Measurements from ENCODE around the gene PARL.

PARL gene

GRCh38 chr3:183825456-183826161 is 59.1 kb downstream of the PARL start, which contains the start of gene MAP6D1:
Gene MAP6D1 (minus strand): TSS chr3:183825577. CDS start chr3:183825547, 30 bp downstream.
- 0 out of 2 replicates have a peak within 1 kb of the TSS, but pooled peaks have one; percentile 10 for H3K27ac ChIP-seq

GRCh38 chr3:183824761-183825455 is 59.8 kb downstream of the PARL start:
- no peak for TF ChIP-seq ZFX (IDR thresholded peaks at IDR 0.05; ENCODE audit: borderline replicate concordance)
- no peak for TF ChIP-seq CTCF (IDR thresholded peaks at IDR 0.05)
- H3K27ac ChIP-seq, result no peak overlapping the region

More at GRCh38 chr3:183825456-183826161, 59.1 kb downstream of the PARL start, which contains the start of gene MAP6D1:
- peak; percentile 60 for TF ChIP-seq CTCF (IDR thresholded peaks at IDR 0.05)
- TF ChIP-seq ZFX (IDR thresholded peaks at IDR 0.05; ENCODE audit: borderline replicate concordance), result no peak

- no peak for TF ChIP-seq CTCF (IDR thresholded peaks at IDR 0.05)
- TF ChIP-seq ZFX (IDR thresholded peaks at IDR 0.05; ENCODE audit: borderline replicate concordance), result no peak
- no peak overlapping the region for H3K27ac ChIP-seq
Measured at GRCh38 chr3:183823963-183824362, 60.7 kb downstream of the PARL start.

GRCh38 chr3:183822631-183823030 is 62.0 kb downstream of the PARL start:
- TF ChIP-seq ZFX (IDR thresholded peaks at IDR 0.05; ENCODE audit: borderline replicate concordance) (no peak), CTCF (IDR thresholded peaks at IDR 0.05) (no peak)
- no peak overlapping the region for H3K27ac ChIP-seq

GRCh38 chr3:183819831-183820230 is 64.8 kb downstream of the PARL start:
- TF ChIP-seq ZFX (IDR thresholded peaks at IDR 0.05; ENCODE audit: borderline replicate concordance) (no peak), CTCF (IDR thresholded peaks at IDR 0.05) (no peak)
- H3K27ac ChIP-seq, result no peak overlapping the region

GRCh38 chr3:183818706-183819624 is 65.7 kb downstream of the PARL start:
- TF ChIP-seq ZFX (IDR thresholded peaks at IDR 0.05; ENCODE audit: borderline replicate concordance) (no peak), CTCF (IDR thresholded peaks at IDR 0.05) (no peak)
- no peak overlapping the region for H3K27ac ChIP-seq
